ENCODE results near the gene XAB2.

XAB2 gene

DNA sequence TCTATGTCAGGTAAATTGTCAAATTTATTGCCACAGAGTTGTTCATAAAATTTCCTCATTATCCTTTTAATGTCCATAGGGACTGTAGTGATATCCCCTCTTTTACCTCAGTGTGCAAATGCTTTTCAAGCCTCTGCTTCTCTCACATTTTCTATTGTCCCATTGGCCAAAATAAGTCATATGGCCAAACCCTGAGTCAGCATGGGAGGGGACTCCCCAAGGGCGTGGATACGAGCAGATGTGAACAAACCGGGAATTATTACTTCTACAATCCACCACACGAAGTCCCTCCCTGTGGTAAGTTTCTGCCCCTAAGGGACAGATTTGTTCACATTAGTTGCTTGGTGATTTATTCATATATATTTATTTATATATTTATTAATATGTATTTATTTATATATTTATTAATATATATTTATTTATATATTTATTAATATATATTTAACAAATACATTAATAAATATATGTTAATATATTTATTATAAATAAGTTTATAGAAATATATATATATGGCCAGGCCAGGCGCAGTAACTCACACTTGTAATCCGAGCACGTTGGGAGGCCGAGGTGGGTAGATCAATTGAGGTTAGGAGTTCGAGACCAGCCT is 53.8 kb downstream of the XAB2 start:
- no peak for ATAC-seq

DNA sequence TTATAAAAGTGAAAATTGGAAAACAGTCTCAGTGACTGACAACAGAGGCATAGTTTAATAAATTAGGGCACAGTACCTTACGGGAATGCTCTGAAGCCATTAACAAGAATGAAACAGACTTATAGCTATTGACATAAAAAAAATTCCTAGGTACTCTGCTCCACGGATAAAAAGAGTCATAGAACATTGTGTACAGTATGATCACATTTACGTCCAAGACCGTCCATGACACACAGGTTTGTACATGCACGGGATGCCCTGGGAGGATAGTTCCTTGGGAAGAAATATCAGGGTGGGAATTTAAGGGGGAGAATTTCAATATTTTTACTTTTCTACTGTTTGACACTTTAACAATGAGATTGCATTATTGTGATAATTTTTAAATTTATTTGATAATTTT is 58.6 kb downstream of the XAB2 start:
- no peak for ATAC-seq
